Hepatocyte (in vitro differentiated cells): ENCODE measurements around the gene EIF2D.

Source experiments
- EZH2phosphoT487 ChIP-seq: fragments of 200-600 bp; sonication (generic); IDR thresholded peaks from one replicate; pipeline ENCODE4 v1.6.1; 2018; ENCODE audit warnings: antibody characterized with exemption, mild to moderate bottlenecking, low read depth, moderate library complexity; ENCODE audit not compliant: unreplicated experiment, severe bottlenecking
- TF ChIP-seq, protein P1 (sequence below): fragments of 200-600 bp; sonication (generic); IDR thresholded peaks from 2 replicates; pipeline ENCODE4 v1.5.1; 2016; ENCODE audit warnings: antibody characterized with exemption, mild to moderate bottlenecking; ENCODE audit not compliant: poor library complexity

DNA sequence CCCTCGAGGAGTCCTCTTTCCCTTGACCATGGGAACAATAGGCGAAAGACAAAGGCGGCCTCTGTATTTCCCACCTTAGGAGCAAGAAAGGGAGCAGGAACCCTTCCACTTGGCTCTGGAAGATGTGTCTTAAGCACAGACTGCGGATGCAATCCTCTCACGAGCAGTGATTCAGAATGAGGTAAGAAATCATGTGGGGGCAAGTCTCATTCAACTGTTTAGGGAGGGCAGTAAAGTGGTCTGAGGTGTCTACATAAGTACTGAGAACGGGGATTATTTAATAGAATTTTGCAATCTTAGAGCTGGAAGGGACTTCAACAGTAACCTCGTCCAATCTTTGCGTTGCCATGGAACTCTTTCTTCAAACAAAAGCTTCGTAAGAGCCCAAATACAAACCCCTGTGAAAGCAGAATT is 21.4 kb upstream of the EIF2D start:
- TF ChIP-seq, protein P1, sequence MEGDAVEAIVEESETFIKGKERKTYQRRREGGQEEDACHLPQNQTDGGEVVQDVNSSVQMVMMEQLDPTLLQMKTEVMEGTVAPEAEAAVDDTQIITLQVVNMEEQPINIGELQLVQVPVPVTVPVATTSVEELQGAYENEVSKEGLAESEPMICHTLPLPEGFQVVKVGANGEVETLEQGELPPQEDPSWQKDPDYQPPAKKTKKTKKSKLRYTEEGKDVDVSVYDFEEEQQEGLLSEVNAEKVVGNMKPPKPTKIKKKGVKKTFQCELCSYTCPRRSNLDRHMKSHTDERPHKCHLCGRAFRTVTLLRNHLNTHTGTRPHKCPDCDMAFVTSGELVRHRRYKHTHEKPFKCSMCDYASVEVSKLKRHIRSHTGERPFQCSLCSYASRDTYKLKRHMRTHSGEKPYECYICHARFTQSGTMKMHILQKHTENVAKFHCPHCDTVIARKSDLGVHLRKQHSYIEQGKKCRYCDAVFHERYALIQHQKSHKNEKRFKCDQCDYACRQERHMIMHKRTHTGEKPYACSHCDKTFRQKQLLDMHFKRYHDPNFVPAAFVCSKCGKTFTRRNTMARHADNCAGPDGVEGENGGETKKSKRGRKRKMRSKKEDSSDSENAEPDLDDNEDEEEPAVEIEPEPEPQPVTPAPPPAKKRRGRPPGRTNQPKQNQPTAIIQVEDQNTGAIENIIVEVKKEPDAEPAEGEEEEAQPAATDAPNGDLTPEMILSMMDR: no peak
- TF ChIP-seq EZH2phosphoT487: no peak
